Stimulated activated CD8-positive, alpha-beta memory T cell treated with anti-CD3 and anti-CD28 coated beads, Interleukin-2, amount 100 ng/mL, for 1 hour (primary cell): ENCODE data around the gene PRPF39.
A peak's percentile ranks its signal among the peaks of the same experiment; 100 is the strongest.
"Not testable (repeated sequence)": the region's sequence is repeated elsewhere in the genome, so short reads cannot be mapped to it uniquely, and the experiment has no call there.

ENCODE experiments used
- DNase-seq, 2 donors: peaks; one replicate each; pipeline ENCODE4 v3.0.0-alpha.2; 2020; ENCODE audit warnings: low read depth in 2 of 2

PRPF39 gene, protein sequence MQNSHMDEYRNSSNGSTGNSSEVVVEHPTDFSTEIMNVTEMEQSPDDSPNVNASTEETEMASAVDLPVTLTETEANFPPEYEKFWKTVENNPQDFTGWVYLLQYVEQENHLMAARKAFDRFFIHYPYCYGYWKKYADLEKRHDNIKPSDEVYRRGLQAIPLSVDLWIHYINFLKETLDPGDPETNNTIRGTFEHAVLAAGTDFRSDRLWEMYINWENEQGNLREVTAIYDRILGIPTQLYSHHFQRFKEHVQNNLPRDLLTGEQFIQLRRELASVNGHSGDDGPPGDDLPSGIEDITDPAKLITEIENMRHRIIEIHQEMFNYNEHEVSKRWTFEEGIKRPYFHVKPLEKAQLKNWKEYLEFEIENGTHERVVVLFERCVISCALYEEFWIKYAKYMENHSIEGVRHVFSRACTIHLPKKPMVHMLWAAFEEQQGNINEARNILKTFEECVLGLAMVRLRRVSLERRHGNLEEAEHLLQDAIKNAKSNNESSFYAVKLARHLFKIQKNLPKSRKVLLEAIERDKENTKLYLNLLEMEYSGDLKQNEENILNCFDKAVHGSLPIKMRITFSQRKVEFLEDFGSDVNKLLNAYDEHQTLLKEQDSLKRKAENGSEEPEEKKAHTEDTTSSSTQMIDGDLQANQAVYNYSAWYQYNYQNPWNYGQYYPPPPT

GRCh38 chr14:45083976-45084722 lies at the start of gene PRPF39:
PRPF39 (plus strand) TSS chr14:45084116; CDS start chr14:45095240, 11,124 bp downstream.
- DNase-seq = peak; percentile 88 to 93

GRCh38 chr14:45034730-45035129 lies 49.2 kb upstream of the PRPF39 start:
- no peak for DNase-seq

GRCh38 chr14:45038256-45038655 lies 45.7 kb upstream of the PRPF39 start:
- DNase-seq = no peak

DNA sequence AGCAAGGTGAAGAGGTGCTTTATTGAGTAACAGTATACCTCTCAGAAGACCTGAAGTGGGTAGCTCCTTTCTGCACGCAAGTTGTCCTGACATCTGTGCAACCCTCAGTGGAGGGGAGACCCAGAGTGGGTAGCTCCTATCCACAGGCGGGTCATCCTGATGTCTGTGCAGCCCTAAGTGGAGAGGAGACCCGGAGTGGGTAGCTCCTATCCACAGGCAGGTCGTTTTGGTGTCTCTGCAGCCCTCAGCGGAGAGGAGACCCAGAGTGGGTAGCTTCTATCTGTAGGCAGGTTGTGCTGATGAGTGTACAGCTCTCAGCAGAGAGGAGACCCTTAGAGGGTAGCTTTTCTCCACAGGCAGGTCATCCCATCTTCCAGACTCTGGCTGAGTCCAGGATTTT lies 45.1 kb upstream of the PRPF39 start:
- DNase-seq = no peak

GRCh38 chr14:45039390-45039789 lies 44.5 kb upstream of the PRPF39 start:
- DNase-seq = no peak

- DNase-seq = no peak
Measured at GRCh38 chr14:45041641-45042040, 42.3 kb upstream of the PRPF39 start.

DNA sequence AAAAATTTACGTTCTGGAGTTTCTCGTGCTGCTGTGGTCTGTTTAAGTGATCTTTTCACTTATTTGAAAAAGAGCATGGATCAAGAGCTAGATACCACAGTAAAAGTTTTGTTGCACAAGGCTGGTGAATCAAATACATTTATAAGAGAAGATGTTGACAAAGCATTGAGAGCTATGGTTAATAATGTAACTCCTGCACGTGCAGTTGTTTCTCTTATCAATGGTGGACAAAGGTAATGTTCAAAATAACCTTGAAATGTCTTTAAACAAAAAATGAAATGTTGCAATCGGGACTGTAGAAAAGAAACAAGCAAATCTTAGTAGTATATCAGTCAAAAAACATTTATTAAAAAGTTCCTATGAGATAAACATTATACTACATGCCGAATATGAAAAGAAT lies 39.3 kb upstream of the PRPF39 start:
- no peak for DNase-seq

GRCh38 chr14:45048385-45048784 lies 35.5 kb upstream of the PRPF39 start:
- DNase-seq = no peak

GRCh38 chr14:45051180-45051579 lies 32.7 kb upstream of the PRPF39 start:
- DNase-seq = no peak

DNA sequence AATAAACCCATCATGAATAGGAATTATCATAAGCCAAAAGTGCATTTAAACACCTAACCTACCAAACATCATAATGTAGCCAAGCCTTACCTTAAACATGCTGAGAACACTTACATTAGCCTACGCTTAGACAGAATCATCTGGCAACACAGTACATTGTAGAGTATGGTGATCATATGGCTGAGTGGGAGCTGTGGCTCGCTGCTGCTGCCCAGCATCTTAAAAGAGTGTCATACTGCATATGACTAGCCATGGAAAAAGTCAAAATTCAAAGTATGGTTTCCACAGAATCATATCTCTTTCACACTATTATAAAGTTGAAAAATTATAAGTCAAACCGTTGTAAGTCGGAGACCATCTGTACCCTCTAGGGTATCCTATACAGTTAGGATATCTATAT lies 32.0 kb upstream of the PRPF39 start:
- DNase-seq = no peak

- DNase-seq = no peak
Measured at GRCh38 chr14:45057349-45057748, 26.6 kb upstream of the PRPF39 start.

GRCh38 chr14:45057881-45058364 lies 26.0 kb upstream of the PRPF39 start:
- DNase-seq = no peak

DNA sequence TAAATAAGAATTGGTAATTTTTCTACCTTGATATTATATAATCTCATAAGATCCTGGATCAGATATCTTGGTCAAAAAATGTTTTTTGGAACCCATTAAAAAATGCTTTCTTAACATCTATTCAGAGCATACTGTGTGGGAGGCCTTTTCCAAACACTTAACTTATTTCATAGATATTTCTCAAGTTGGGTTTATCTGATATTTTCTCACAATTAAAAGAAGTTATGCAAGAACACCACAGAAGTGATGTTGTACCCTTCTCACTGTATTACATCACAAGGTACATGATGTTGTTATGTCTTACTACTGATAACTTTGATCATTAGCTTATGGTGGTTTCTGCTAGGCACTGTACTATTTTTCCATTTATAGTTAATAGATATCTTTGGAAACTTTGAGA lies 23.4 kb upstream of the PRPF39 start:
- no peak for DNase-seq

- DNase-seq = no peak
Measured at GRCh38 chr14:45065540-45065939, 18.4 kb upstream of the PRPF39 start.

DNA sequence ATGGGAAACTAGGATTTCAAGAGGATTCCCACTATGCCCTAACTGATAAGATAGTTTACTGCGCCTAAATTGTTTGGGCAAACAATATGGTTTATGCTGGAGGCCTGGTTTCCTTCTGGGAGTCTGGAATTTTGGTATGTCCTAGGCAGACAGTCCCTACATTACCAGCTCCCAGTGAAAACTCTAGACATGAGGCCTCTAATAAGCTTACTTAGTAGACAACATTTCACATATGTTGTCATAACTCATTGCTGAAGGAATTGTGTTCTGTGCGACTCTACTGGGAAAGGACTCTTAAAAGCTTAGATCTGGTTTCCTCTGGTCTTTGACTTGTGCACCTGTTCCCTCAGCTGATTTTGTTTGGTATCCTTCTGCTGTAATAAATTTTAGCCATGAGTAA lies 18.0 kb upstream of the PRPF39 start:
- DNase-seq = no peak

DNA sequence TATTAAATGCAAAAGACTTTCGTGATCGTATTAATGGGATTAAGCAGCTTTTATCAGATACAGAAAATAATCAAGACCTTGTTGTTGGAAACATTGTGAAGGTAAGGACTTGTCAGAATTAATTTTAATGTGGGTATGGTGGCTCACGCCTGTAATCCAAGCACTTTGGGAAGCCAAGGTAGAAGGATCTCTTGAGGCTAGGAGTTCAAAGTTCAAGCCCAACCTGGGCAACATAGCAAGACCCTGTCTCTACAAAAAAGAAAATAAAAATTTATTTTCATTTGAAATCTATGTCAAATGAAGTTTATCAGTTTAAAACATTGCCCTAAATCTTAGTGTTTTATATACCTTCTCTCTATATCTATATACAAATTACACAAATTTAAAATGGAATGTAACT lies 17.2 kb upstream of the PRPF39 start:
- no peak for DNase-seq

- DNase-seq = no peak
Measured at GRCh38 chr14:45068396-45068795, 15.5 kb upstream of the PRPF39 start.

GRCh38 chr14:45070215-45070614 lies 13.7 kb upstream of the PRPF39 start:
- no peak for DNase-seq

- no peak for DNase-seq
Measured at GRCh38 chr14:45072126-45072525, 11.8 kb upstream of the PRPF39 start.

DNA sequence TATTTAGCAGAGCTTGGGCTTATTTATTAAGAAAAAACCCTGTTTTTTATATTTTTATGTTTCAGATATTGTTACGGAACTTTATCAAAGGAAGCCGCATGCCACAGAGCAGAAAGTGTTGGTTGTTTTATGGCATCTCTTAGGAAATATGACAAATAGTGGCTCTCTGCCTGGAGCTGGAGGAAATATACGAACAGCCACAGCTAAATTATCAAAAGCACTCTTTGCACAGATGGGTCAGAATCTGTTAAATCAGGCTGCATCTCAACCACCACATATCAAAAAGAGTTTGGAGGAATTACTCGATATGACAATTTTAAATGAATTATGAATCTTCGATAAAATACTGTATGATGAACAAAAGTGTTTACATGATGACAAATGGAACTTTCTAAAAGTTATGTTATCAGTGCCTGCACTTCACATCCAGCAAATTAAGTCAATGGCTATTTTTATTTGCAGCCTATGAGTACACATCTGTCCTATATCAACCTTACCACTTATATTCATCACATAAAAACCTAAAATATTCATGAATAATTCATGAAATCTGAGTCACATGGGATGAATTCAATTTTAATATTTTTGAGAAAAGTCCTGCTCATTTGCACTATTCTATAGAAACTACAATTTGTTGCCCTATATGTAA lies 10.6 kb upstream of the PRPF39 start:
- DNase-seq = no peak

GRCh38 chr14:45078323-45078722 lies 5.6 kb upstream of the PRPF39 start:
- DNase-seq = no peak

DNA sequence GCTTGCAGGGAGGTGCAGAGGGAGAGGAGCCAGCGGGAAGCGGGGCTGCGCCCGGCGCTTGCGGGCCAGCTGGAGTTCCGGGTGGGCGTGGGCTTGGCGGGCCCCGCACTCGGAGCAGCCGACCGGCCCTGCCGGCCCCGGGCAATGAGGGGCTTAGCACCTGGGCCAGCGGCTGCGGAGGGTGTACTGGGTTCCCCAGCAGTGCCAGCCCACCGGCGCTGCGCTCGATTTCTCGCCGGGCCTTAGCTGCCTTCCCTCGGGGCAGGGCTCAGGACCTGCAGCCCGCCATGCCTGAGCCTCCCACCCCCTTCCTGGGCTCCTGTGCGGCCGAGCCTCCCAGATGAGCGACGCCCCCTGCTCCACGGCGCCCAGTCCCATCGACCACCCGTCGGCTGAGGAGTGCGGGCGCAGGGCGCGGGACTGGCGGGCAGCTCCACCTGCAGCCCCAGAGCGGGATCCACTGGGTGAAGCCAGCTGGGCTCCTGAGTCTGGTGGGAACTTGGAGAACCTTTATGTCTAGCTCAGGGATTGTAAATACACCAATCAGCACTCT lies 3.4 kb upstream of the PRPF39 start:
- DNase-seq = not testable (repeated sequence)
